Measurements from ENCODE around the gene CTSW. TPM values are rescaled to one million over a fixed set of nuclear protein-coding genes. Genes with fewer than 3 reads are reported as not detected.

Gene CTSW
- total RNA-seq, 1 donor from 2014 or later = not detected

DNA sequence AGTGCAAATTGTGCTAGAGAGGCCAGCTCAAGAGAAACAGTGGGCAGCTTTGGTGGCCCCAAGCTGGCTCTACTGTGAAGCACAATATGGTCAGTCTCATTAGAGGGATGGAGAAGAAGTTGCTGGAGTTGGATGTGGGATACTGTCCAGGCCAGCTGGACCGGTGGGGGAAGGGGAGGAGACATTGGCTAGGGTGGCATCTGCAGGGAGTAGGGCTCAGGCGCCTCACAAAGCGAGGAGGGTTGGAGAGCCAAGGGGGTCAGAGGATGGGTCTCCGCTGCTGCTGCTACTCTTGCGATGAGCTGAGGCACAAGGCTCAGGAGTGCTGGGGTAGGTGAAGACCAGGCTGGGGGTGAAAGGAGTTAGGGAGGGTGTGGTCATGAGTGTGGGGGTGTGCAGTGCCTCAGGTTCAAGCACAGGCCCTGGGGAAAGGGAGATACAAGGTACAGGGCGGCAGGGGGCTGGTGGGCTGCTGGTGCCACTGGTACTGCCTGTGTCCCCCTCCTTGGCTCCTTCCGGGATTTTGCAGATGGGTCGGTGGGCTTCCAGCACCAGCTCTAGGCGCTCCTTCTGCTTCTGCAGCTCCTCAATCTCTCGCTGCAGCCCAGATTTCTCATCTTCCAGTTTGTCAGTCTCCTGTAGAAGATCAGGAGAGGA, 13.2 kb downstream of the CTSW start:
- FAIRE-seq = no peak
- TF ChIP-seq, protein P1, sequence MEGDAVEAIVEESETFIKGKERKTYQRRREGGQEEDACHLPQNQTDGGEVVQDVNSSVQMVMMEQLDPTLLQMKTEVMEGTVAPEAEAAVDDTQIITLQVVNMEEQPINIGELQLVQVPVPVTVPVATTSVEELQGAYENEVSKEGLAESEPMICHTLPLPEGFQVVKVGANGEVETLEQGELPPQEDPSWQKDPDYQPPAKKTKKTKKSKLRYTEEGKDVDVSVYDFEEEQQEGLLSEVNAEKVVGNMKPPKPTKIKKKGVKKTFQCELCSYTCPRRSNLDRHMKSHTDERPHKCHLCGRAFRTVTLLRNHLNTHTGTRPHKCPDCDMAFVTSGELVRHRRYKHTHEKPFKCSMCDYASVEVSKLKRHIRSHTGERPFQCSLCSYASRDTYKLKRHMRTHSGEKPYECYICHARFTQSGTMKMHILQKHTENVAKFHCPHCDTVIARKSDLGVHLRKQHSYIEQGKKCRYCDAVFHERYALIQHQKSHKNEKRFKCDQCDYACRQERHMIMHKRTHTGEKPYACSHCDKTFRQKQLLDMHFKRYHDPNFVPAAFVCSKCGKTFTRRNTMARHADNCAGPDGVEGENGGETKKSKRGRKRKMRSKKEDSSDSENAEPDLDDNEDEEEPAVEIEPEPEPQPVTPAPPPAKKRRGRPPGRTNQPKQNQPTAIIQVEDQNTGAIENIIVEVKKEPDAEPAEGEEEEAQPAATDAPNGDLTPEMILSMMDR (IDR thresholded peaks at IDR 0.05; ENCODE audit: insufficient read depth, low read length, severe bottlenecking) = no peak
- no peak for DNase-seq (ENCODE audit: low read depth)
- Histone ChIP-seq H3K27me3 (ENCODE audit: control insufficient read depth, insufficient read depth, low read length) (no peaks in the 10 kb centered on the region), H3K36me3 (ENCODE audit: control insufficient read depth, insufficient read depth, low read length) (peaks cover 15% of the 10 kb centered on the region), H3K4me3 (ENCODE audit: low read depth, low read length) (no peak overlapping the region)

DNA sequence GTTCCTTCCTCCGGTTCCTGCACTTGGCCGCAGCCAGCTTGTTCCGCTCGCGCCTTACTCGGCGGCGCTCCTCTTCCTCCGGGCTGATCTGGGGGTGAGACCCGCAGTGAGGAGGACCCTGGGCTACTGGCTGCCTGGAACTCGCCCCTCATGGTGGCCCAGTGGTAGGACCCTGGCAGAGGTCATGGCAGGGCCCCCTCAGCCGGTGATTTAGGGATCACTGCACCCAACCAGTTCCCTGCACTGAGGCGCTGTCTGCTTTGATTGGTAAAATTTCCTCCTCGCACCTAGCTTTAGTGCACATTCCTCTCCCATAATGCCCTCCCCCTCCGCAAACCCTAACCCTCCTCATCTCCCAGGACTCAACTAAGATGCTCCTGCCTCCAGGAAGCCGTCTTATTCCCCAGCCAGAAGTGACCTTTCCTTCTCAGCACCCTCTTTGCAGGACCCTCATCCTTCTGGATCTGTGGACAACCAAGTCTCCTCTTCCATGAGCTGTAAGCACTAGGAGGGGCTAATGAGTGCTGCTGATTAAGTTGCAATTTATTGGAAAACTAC, 14.5 kb downstream of the CTSW start:
- Histone ChIP-seq H3K36me3 (ENCODE audit: control insufficient read depth, insufficient read depth, low read length) (peaks cover 15% of the 10 kb centered on the region), H3K27me3 (ENCODE audit: control insufficient read depth, insufficient read depth, low read length) (no peaks in the 10 kb centered on the region), H3K4me3 (ENCODE audit: low read depth, low read length) (no peak overlapping the region)
- DNase-seq (ENCODE audit: low read depth) (no peak), FAIRE-seq (no peak)
- TF ChIP-seq, protein P1 (IDR thresholded peaks at IDR 0.05; ENCODE audit: insufficient read depth, low read length, severe bottlenecking) = no peak

DNA sequence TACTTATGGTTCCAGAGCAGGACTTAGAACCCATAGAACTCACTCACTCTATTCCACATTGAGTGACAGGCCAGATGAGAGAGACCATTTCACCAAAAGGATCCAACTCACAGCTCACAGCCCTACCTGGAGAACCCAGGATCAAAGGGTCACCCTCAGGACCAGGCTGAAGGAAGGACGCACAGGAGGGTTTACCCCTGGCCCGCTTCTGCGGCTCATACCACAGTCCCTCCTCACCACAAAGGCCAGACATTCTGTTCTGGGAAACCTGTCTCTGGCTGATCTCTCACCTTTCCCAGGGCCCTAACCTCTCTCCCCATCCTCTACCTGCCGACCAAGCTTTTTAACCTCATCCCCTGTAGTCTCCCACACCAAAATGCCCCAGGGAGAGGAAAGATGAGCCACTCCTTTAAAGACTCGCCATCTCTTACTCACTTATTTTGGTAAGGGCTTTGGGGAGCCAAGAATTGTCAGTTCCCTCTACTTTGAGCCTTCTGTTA, 15.9 kb downstream of the CTSW start:
- no peak overlapping the region for H3K4me3 ChIP-seq (ENCODE audit: low read depth, low read length)
- FAIRE-seq = no peak
- no peaks in the 10 kb centered on the region for H3K27me3 ChIP-seq (ENCODE audit: control insufficient read depth, insufficient read depth, low read length)
- H3K36me3 ChIP-seq (ENCODE audit: control insufficient read depth, insufficient read depth, low read length) = peaks cover 15% of the 10 kb centered on the region
- DNase-seq (ENCODE audit: low read depth) = no peak
- TF ChIP-seq, protein P1 (IDR thresholded peaks at IDR 0.05; ENCODE audit: insufficient read depth, low read length, severe bottlenecking) = no peak

DNA sequence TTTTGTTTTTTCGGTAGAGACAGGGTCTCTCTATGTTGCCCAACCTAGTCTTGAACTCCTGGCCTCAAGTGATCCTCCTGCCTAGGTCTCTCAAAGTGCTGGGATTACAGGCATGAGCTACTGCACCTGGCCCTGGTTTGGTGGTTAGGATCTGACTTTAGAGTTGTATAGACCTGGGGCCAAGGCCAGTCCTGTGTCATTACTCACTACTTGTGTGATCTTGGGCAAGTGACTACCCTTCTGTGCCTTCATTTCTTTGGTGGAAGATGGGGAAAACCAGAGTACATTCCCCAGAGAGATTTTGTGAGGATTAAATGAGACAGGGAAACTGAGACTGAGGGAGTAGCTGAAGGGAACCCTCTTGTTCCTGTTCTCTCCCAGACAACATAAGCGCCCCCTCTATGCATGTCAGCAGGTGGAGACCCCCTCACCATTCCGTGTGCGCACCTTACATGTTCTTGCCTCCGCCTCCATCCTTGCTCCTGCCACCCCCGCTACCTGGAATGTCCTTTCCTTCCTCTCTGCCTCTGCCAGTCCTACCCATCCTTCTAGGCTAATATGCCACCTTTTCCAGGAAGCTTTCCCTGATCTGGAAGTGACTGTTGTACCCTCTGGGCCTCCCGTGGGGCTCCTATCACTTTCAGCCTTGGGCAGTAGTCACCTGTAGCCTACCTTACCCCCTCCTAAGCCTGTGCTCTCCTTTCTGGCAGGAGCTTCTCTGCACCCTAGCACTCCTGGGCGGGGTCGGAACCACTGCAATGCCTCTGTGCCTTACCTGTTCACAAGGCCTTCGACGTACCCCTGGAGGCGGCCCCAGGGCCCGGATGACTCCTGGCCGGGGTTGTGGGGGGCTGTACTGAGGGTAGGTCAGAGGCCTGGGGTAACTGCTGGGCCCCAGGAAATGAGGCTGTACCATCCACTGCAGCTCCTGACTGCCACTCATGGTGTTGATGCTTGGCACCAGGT, 16.7 kb downstream of the CTSW start:
- FAIRE-seq = no peak
- TF ChIP-seq, protein P1 (IDR thresholded peaks at IDR 0.05; ENCODE audit: insufficient read depth, low read length, severe bottlenecking) = no peak
- H3K36me3 ChIP-seq (ENCODE audit: control insufficient read depth, insufficient read depth, low read length) = peaks cover 15% of the 10 kb centered on the region
- H3K27me3 ChIP-seq (ENCODE audit: control insufficient read depth, insufficient read depth, low read length) = no peaks in the 10 kb centered on the region
- no peak for DNase-seq (ENCODE audit: low read depth)
- H3K4me3 ChIP-seq (ENCODE audit: low read depth, low read length) = no peak overlapping the region

DNA sequence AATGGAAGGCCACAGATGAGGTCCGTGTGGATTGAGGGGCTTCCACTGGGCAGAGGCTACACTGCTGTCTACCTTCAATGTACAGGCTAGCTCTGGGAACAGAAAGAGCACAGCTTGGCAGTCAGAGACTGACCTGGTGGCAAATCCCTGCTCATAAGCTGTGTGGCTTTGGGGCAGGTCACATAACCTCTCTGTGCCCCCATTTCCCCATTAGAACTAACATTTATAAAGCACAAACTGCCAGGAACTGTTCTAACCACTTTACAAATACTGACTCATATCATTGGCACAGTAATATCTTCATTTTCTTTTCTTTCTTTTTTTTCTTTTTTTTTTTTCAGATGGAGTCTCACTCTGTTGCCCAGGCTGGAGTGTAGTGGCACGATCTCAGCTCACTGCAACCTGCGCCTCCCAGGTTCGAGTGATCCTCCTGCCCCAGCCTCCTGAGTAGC, 17.4 kb downstream of the CTSW start:
- TF ChIP-seq, protein P1 (IDR thresholded peaks at IDR 0.05; ENCODE audit: insufficient read depth, low read length, severe bottlenecking) = no peak
- Histone ChIP-seq H3K4me3 (ENCODE audit: low read depth, low read length) (no peak overlapping the region), H3K27me3 (ENCODE audit: control insufficient read depth, insufficient read depth, low read length) (no peaks in the 10 kb centered on the region), H3K36me3 (ENCODE audit: control insufficient read depth, insufficient read depth, low read length) (peaks cover 15% of the 10 kb centered on the region)
- DNase-seq (ENCODE audit: low read depth) = no peak
- no peak for FAIRE-seq

All from bronchial epithelial cell (primary cell).